Endothelial cell of umbilical vein (primary cell): ENCODE measurements around the gene CLEC16A. TPM values are rescaled to one million over a fixed set of nuclear protein-coding genes. Genes with fewer than 3 reads are reported as not detected.

Experiments used
- BruUV-seq: library from RNA; stranded (reverse); fragments of 400-500 nt; replicated peaks from 2 replicates; lab custom pipeline; 2021; lab: Mats Ljungman, UMichigan
- CTCF ChIA-PET: fragments of 300-600, 350-600 bp; sonication (Branson Sonifier 250); formaldehyde crosslinking; loops from one replicate; lab custom pipeline; 2021; ENCODE audit warnings: antibody characterized with exemption, inconsistent platforms; lab: Charles Lee
- POLR2A ChIA-PET: fragments of 300-600, 350-600 bp; sonication (Branson Sonifier 250); formaldehyde crosslinking; loops from one replicate; lab custom pipeline; 2021; ENCODE audit warnings: antibody characterized with exemption, inconsistent platforms; lab: Charles Lee
- DNase-seq: peaks from one replicate; pipeline ENCODE4 v3.0.0-alpha.2; 2011; ENCODE audit warnings: low read depth, low spot score
- FAIRE-seq: peaks from 2 replicates; lab custom pipeline; 2011; peaks lifted over from hg19 to GRCh38; lab: Jason Lieb, UNC
- H2AFZ ChIP-seq: 2 replicates; pipeline ENCODE4 v1.6.0; 2012; ENCODE audit warnings: low read depth, low read length, control low read depth, inconsistent platforms
- H3K27ac ChIP-seq: 2 replicates; pipeline ENCODE4 v1.5.1; 2011; ENCODE audit warnings: low read depth, mild to moderate bottlenecking, control low read depth, low read length, moderate library complexity; ENCODE audit not compliant: insufficient read depth
- H3K27me3 ChIP-seq, 2 experiments: 2 replicates each; pipeline versions ENCODE4 v1.6.0 to v1.6.1; 2011; ENCODE audit warnings: low read length in 2 of 2, mixed read lengths in 1 of 2; ENCODE audit not compliant: control insufficient read depth in 2 of 2, insufficient read depth in 2 of 2
- H3K36me3 ChIP-seq, 2 experiments: 2 replicates in 1 of 2; 3 replicates in 1 of 2; pipeline ENCODE4 v1.5.1; 2011; ENCODE audit warnings: low read length in 2 of 2, mild to moderate bottlenecking in 1 of 2, moderate library complexity in 1 of 2; ENCODE audit not compliant: control insufficient read depth in 2 of 2, insufficient read depth in 2 of 2; ENCODE audit errors: extremely low read depth in 1 of 2
- H3K4me1 ChIP-seq: 3 replicates; pipeline ENCODE4 v1.5.1; 2011; ENCODE audit warnings: mild to moderate bottlenecking, low read length; ENCODE audit not compliant: control insufficient read depth, insufficient read depth; ENCODE audit errors: extremely low read depth
- H3K4me2 ChIP-seq: 2 replicates; pipeline ENCODE4 v1.6.1; 2011; ENCODE audit warnings: low read length, control low read depth, mixed read lengths; ENCODE audit not compliant: insufficient read depth
- H3K4me3 ChIP-seq, 3 experiments: fragments of 200-600 bp in 1 of 3; sonication (generic), shearing (Covaris generic) in 1 of 3; replicated peaks in 1 of 3; 2 replicates each; pipeline ENCODE4 v1.5.1; 2011 to 2016; ENCODE audit warnings: control low read depth in 3 of 3, low read length in 3 of 3, mild to moderate bottlenecking in 2 of 3, inconsistent platforms in 1 of 3, low read depth in 1 of 3, moderate library complexity in 1 of 3; ENCODE audit not compliant: insufficient read depth in 1 of 3
- H3K79me2 ChIP-seq: 2 replicates; pipeline ENCODE4 v1.6.0; 2012; ENCODE audit warnings: low read length, inconsistent platforms; ENCODE audit not compliant: control insufficient read depth, insufficient read depth
- H3K9ac ChIP-seq: replicated peaks from 2 replicates; pipeline ENCODE3; 2011; ENCODE audit warnings: low read length, control low read depth; ENCODE audit not compliant: insufficient read depth; ENCODE audit errors: extremely low read depth
- H3K9me1 ChIP-seq: replicated peaks from 3 replicates; pipeline ENCODE4 v1.6.0; 2011; ENCODE audit warnings: mild to moderate bottlenecking, low read length; ENCODE audit not compliant: control insufficient read depth, insufficient read depth; ENCODE audit errors: extremely low read depth
- H3K9me3 ChIP-seq: replicated peaks from 2 replicates; pipeline ENCODE4 v1.5.1; 2012; ENCODE audit warnings: low read length, inconsistent platforms; ENCODE audit not compliant: control insufficient read depth, insufficient read depth
- H4K20me1 ChIP-seq: replicated peaks from 2 replicates; pipeline ENCODE3; 2011; ENCODE audit warnings: mild to moderate bottlenecking, low read length; ENCODE audit not compliant: control insufficient read depth, insufficient read depth; ENCODE audit errors: extremely low read depth
- CTCF ChIP-seq, 2 donors: IDR thresholded peaks; 1 replicate in 1 of 2; 2 replicates in 1 of 2; pipeline ENCODE4 v1.5.1; 2011; ENCODE audit warnings: low read length in 2 of 2, mild to moderate bottlenecking in 2 of 2, moderate library complexity in 2 of 2, control low read depth in 1 of 2, inconsistent platforms in 1 of 2, low read depth in 1 of 2; ENCODE audit not compliant: insufficient read depth in 1 of 2; ENCODE audit errors: extremely low read depth in 1 of 2
- EZH2 ChIP-seq: IDR thresholded peaks from 2 replicates; pipeline ENCODE4 v1.6.1; 2012; ENCODE audit warnings: borderline replicate concordance, low read depth, mild to moderate bottlenecking, moderate library complexity, low read length, inconsistent platforms; ENCODE audit not compliant: severe bottlenecking
- FOS ChIP-seq: IDR thresholded peaks from 2 replicates; pipeline ENCODE4 v1.6.1; 2011; ENCODE audit warnings: mild to moderate bottlenecking, low read length, moderate library complexity, borderline replicate concordance; ENCODE audit not compliant: insufficient read depth
- GATA2 ChIP-seq: IDR thresholded peaks from 2 replicates; pipeline ENCODE4 v1.7.0; 2011; ENCODE audit warnings: low read depth, mild to moderate bottlenecking, moderate library complexity, mixed read lengths, low read length; ENCODE audit not compliant: insufficient read length, insufficient read depth
- JUN ChIP-seq: IDR thresholded peaks from 2 replicates; pipeline ENCODE4 v1.6.1; 2011; ENCODE audit warnings: borderline replicate concordance, low read depth; ENCODE audit not compliant: insufficient read length, insufficient read depth
- MYC ChIP-seq: IDR thresholded peaks from one replicate; pipeline ENCODE4 v1.6.1; 2011; ENCODE audit warnings: mild to moderate bottlenecking, low read depth, low read length
- POLR2A ChIP-seq: IDR thresholded peaks from 2 replicates; pipeline ENCODE4 v1.6.1; 2012; ENCODE audit warnings: low read depth, mild to moderate bottlenecking, control low read depth, low read length
- POLR2AphosphoS5 ChIP-seq: IDR thresholded peaks from 2 replicates; pipeline ENCODE4 v1.6.1; 2012; ENCODE audit warnings: low read depth, mild to moderate bottlenecking, control low read depth, low read length, moderate library complexity; ENCODE audit not compliant: insufficient read depth
- dilution Hi-C: fragments of 300-500 bp; cut with MboI; formaldehyde crosslinking; loops from one replicate; pipeline ENCODE4 v1.15.0; 2019; ENCODE audit warnings: low sequenced_read_pairs; ENCODE audit not compliant: extremely low pct_ligation_motif_present
- intact Hi-C: fragments of 100-400 bp; cut with micrococcal nuclease; formaldehyde crosslinking; loops from one replicate; pipeline ENCODE4 v1.10.0; 2022
- polyA plus RNA-seq, 4 experiments: library from polyadenylated mRNA; depleted of rRNA in 3 of 4; stranded (reverse) in 3 of 4; unstranded in 1 of 4; fragments of >200 nt; gene quantifications; 2 replicates each; pipeline versions ENCODE4 v1.2.1 to v1.2.3, GENCODE V29; 2011 to 2012; ENCODE audit warnings: missing spikeins in 1 of 4
- total RNA-seq: library from RNA; stranded (reverse); gene quantifications from 2 replicates; pipeline ENCODE4 v1.2.3, GENCODE V29; 2021
- TF ChIP-seq, protein P1 (sequence below): IDR thresholded peaks from 2 replicates; pipeline ENCODE4 v1.6.1; 2011; ENCODE audit not compliant: insufficient read depth, insufficient read length

Gene CLEC16A
- total and polyA plus RNA-seq, 2 donors (not counting 3 experiments of a cell fraction or from before 2014, with no cell fraction given): 11.4 to 23.3 TPM

GRCh38 chr16:10896723-10897122, 47.6 kb upstream of the CLEC16A start:
- no peaks in the 10 kb centered on the region for H3K4me1 ChIP-seq
- H3K27ac ChIP-seq: no peak overlapping the region
- no peak overlapping the region for H2AFZ ChIP-seq
- TF ChIP-seq GATA2: no peak
- TF ChIP-seq FOS: no peak
- TF ChIP-seq, protein P1, sequence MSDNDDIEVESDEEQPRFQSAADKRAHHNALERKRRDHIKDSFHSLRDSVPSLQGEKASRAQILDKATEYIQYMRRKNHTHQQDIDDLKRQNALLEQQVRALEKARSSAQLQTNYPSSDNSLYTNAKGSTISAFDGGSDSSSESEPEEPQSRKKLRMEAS: no peak
- no peak for TF ChIP-seq POLR2AphosphoS5
- no peak for TF ChIP-seq JUN
- TF ChIP-seq EZH2: no peak
- no peak for TF ChIP-seq MYC
- no peak for TF ChIP-seq CTCF (IDR thresholded peaks at IDR 0.05; ENCODE audit: extremely low read depth in 1 of 2, insufficient read depth in 1 of 2, low read depth in 1 of 2, low read length in 2 of 2)
- no peak for TF ChIP-seq POLR2A
- H3K27me3 ChIP-seq: no peaks in the 10 kb centered on the region
- FAIRE-seq (no peak), DNase-seq (no peak)
- no peak overlapping the region for H3K4me2 ChIP-seq
- no peaks in the 10 kb centered on the region for H3K9me3 ChIP-seq
- no peak overlapping the region for H3K4me3 ChIP-seq
- no TSS peak for BruUV-seq
- ChIA-PET CTCF (interaction anchor here (1.5 kb wide), 1 partner anchor 21 kb away, joined by 3 read pairs; no protein-coding TSS in a partner anchor), POLR2A (no interaction called here)
- intact Hi-C loops: no loop called here
- dilution Hi-C loops: no loop called here
- H3K9ac ChIP-seq: no peak overlapping the region
- H3K9me1 ChIP-seq: no peaks in the 10 kb centered on the region
- no peaks in the 10 kb centered on the region for H3K36me3 ChIP-seq
- H4K20me1 ChIP-seq: no peaks in the 10 kb centered on the region
- no peaks in the 10 kb centered on the region for H3K79me2 ChIP-seq
